Testis (tissue), 2 donors: Measurements from ENCODE around the gene ACOX2.

Experiments
- POLR2A ChIP-seq: fragments of 450-650 bp; IDR thresholded peaks from one replicate; pipeline ENCODE4 v1.6.1; 2017; ENCODE audit warnings: antibody characterized with exemption, mild to moderate bottlenecking, moderate library complexity
- TF ChIP-seq, protein P1 (sequence below), 3 experiments: fragments of 450-650 bp in 2 of 3; fragments of 200-600 bp in 1 of 3; sonication (generic) in 1 of 3; IDR thresholded peaks; one replicate each; pipeline ENCODE4 v1.5.1; 2016 to 2019; ENCODE audit warnings: antibody characterized with exemption in 3 of 3, mild to moderate bottlenecking in 2 of 3, moderate library complexity in 1 of 3

DNA sequence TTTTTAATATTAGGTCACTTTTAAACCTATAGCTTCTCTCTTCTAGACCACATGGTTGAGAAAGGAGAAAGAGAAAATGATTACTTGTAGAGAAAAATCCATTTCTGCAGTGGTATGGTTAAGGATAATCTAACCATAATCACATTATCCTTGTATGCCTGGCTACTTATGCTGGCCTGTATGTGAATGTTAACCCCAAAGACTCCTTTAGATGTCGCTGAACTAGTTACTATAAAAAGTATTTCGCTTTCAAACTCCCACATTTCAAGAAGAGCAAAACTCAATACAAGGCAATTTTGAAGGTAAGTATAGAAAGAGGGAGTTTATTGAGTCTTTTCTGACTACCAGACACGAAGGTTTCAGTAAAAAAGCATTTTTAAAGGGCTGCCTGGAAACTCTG is 42.9 kb downstream of the ACOX2 start:
- TF ChIP-seq, protein P1, sequence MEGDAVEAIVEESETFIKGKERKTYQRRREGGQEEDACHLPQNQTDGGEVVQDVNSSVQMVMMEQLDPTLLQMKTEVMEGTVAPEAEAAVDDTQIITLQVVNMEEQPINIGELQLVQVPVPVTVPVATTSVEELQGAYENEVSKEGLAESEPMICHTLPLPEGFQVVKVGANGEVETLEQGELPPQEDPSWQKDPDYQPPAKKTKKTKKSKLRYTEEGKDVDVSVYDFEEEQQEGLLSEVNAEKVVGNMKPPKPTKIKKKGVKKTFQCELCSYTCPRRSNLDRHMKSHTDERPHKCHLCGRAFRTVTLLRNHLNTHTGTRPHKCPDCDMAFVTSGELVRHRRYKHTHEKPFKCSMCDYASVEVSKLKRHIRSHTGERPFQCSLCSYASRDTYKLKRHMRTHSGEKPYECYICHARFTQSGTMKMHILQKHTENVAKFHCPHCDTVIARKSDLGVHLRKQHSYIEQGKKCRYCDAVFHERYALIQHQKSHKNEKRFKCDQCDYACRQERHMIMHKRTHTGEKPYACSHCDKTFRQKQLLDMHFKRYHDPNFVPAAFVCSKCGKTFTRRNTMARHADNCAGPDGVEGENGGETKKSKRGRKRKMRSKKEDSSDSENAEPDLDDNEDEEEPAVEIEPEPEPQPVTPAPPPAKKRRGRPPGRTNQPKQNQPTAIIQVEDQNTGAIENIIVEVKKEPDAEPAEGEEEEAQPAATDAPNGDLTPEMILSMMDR (IDR thresholded peaks at IDR 0.05) = no peak
- no peak for TF ChIP-seq POLR2A
